HG02571 (cell line): ENCODE results near the gene CCDC144A.
"Not testable (repeated sequence)": the region's sequence is repeated elsewhere in the genome, so short reads cannot be mapped to it uniquely, and the experiment has no call there.

Experiments
- ATAC-seq: cut with Tn5 transposase; IDR thresholded peaks from one replicate; pipeline ENCODE4 v1.9.1; 2021; ENCODE audit warnings: mild to moderate bottlenecking, moderate library complexity; ENCODE audit not compliant: unreplicated experiment

CCDC144A gene, protein sequence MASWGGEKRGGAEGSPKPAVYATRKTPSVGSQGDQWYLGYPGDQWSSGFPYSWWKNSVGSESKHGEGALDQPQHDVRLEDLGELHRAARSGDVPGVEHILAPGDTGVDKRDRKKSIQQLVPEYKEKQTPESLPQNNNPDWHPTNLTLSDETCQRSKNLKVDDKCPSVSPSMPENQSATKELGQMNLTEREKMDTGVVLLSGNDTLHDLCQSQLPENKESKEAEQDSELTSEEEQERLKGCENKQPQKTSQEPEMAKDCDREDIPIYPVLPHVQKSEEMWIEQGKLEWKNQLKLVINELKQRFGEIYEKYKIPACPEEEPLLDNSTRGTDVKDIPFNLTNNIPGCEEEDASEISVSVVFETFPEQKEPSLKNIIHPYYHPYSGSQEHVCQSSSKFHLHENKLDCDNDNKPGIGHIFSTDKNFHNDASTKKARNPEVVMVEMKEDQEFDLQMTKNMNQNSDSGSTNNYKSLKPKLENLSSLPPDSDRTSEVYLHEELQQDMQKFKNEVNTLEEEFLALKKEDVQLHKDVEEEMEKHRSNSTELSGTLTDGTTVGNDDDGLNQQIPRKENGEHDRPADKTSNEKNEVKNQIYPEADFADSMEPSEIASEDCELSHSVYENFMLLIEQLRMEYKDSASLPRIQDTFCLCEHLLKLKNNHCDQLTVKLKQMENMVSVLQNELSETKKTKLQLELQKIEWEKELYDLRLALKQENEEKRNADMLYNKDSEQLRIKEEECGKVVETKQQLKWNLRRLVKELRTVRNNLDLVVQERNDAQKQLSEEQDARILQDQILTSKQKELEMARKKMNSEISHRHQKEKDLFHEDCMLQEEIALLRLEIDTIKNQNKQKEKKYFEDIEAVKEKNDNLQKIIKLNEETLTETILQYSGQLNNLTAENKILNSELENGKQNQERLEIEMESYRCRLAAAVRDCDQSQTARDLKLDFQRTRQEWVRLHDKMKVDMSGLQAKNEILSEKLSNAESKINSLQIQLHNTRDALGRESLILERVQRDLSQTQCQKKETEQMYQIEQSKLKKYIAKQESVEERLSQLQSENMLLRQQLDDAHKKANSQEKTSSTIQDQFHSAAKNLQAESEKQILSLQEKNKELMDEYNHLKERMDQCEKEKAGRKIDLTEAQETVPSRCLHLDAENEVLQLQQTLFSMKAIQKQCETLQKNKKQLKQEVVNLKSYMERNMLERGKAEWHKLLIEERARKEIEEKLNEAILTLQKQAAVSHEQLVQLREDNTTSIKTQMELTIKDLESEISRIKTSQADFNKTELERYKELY (N-terminal part only)

DNA sequence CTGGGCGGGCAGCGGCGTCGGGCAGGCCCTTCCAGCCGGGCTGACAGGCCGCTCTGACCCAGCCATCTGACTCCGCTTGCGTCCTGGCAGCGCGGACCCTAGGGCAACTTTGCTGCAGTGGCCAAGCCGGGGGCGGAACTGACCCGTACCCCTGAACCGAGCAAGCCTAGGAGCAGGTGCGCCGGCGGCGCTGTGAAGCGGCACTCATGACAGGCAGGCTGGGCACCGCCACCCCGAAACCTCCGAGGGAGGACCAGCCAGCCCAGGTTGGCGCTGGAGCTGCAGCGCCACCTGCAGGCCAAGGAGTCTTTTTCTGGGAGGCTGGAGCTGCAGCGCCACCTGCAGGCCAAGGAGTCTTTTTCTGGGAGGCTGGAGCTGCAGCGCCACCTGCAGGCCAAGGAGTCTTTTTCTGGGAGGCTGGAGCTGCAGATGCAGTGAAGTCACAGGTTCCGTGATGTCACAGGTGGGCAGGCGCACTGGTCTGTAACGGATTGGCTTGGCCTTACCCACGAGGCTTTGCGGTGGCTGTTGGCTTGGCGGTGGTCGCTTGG, at the start of gene CCDC144A:
TSS of gene CCDC144A (plus strand) at position 511 of the 551 bp plus-strand sequence. CDS start 160 bp downstream, outside the sequence.
- ATAC-seq = not testable (repeated sequence)

DNA sequence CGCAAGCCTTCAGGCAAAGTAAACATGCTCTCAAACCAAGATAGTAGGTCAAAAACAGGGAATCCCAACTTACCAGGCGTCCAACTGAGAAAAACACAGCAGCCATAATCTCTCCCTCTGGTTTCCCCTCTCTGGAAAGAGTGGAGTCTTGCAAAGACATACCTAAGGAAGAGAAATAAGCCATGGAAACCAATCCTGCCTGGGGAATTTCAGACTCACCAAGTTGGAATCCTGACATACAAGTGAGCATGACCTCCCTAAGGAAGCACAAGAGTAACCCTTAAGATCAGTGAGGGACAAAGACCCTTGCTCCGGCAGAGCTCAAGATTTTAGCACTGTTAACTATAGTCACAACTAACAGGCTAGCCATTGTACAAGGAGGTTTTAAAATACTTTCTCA, 40.5 kb upstream of the CCDC144A start:
- ATAC-seq = no peak

- ATAC-seq = no peak
These were observed 37.8 kb upstream of the CCDC144A start for GRCh38 chr17:16652252-16652651.

DNA sequence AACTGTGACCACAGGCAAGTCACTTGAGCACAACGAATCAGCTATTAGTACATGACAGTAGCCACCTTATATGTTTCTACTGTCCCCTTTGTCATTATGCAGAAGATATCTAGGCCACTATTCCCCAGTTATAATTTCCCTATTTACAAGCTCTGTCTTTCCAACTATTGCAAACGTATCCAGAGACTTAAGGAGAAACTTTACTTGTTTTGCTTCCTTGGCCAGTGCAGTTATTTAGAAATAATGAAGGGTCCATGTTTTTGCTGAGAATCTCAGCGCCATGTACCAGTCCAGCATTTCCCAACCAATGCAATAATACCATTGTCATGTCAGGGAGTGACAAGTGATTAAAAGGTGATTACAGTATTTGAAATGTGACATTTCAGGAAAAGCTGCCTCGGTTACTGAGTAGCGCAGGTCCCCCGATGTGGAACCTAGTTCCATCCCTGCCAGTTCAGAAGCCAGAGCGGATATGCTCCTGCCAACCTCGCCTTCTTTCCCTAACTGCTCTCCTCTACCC, 37.1 kb upstream of the CCDC144A start:
- ATAC-seq = no peak

DNA sequence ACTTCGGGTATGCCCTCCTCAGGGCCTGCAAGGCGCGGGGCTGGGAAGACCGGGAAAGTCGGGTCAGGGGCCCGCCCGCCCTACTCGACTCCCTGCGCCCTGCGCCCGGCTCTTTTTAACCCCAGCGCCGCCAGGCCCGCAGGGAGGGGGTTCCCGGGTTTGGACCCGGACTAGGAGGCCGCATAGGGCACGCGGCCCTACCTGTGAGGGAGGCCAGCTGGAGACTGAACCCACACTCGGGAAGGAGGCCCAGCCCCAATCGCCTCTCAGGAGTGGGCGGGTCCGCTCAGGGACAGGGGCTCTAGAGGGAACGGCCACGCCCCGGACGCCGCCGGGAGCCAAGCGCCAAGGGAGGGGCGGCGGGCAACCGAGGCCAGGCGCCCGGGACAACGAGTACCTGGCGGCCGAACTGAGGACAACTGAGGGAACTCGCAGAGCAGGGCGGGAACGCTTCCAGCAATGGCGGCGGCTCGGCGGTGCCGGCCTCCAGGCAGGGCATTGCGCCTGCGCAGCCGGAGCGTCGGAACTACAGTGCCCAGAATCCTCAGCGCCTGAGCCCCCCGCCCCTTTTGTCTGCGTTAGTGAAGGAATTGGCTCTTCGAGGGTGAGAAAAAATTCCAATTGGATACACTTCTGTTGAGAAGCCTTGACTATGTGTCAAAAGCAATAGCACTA, 36.5 kb upstream of the CCDC144A start, which contains the start of gene ZNF624:
TSS of gene ZNF624 (minus strand) at position 484 of the 675 bp plus-strand sequence.
- ATAC-seq = peak; percentile 85

DNA sequence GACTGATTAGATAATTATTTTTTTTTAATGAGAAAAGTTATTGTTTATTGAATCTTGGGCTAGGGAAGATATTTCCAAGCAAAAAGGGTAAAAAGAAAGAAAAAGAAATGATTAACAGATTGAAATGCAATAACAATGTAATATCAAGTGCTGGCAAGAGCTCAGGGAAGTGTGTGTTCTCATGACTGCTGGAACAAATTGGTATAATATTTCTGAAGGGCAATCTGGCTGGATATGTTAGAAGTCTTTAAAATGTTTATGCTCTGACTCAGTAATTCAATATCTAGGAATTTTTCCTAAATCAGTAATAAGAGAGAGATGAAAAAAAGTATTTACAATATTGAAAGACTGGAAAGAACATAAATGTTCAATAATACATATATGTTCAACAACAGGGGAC, 28.8 kb upstream of the CCDC144A start:
- ATAC-seq = no peak

DNA sequence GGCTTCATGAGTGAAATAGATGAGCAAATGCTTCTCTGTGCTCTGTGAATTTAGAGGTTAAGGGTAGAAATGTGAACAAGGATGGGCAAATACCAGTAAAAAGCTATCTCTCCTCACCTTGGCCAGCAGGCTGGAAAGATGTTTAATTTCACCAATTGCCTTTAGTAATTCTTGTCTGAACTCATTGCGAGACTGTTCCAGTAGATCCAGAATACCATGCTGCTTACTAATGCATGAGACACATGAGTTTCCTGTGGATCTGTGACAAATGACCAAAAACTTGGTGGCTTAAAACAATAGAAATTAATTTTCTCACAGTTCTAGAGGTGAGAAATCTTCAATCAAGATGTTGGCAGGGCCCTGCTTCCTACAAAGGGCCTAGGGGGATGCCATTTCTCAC, 27.1 kb upstream of the CCDC144A start:
- no peak for ATAC-seq

GRCh38 chr17:16666553-16666906, 23.5 kb upstream of the CCDC144A start:
- ATAC-seq = not testable (repeated sequence)

- ATAC-seq = not testable (repeated sequence)
These were observed 23.0 kb upstream of the CCDC144A start for GRCh38 chr17:16666907-16667636.

GRCh38 chr17:16676676-16677268, 13.3 kb upstream of the CCDC144A start:
- ATAC-seq = no peak

- ATAC-seq = not testable (repeated sequence)
These were observed 6.5 kb upstream of the CCDC144A start for GRCh38 chr17:16683290-16684138.

GRCh38 chr17:16686019-16686418, 4.0 kb upstream of the CCDC144A start:
- not testable (repeated sequence) for ATAC-seq

- not testable (repeated sequence) for ATAC-seq
These were observed 2.9 kb upstream of the CCDC144A start for GRCh38 chr17:16687151-16687550.

DNA sequence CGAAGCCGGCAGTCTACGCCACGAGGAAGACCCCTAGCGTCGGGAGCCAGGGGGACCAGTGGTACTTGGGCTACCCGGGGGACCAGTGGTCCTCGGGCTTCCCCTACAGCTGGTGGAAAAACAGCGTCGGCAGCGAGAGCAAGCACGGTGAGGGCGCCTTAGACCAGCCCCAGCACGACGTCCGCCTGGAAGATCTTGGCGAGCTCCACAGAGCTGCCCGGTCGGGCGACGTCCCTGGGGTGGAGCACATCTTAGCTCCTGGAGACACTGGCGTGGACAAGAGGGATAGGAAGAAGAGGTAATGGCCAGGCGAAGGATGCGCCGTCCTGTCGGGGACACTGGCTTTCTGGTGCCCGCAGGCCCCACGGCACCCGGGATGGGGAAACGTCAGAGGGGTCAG, 406 bp downstream of the CCDC144A start:
- ATAC-seq = not testable (repeated sequence)

GRCh38 chr17:16697603-16698002, 7.6 kb downstream of the CCDC144A start:
- ATAC-seq = not testable (repeated sequence)

DNA sequence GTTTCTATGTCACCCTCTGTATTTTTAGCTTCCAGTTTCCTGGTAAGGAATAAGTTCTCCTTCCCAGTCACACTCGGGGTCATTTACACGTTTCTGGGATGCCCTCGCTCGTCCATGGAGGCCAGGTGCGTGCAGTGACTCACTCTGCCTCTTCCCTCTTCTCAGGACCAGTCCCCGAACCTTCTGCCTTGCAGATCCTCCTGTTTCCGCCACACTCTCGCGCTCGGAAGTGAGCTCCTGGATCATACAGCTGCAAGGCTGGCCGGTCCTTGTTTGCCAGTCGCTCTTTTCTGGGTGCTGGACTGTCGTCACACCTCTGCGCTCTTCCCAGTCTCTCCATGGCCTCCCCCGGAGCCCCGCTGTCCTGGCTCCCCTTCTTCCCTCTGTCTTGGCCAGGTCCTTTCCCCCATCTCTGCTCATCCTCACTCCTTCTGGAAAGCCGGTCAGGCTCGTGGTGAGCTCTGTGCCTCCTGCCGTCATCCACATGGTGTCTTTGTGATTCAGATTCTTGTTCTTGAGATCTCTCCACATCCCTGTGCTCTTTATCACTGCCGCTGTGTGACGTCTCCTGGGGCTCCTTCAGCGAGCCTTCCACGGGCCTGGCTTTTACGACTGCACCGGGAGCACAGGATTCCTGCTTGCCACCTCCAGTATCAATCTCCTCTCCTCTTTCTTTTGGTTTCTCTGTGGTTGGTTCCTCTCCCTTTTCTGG, 55.6 kb downstream of the CCDC144A start:
- ATAC-seq = not testable (repeated sequence)

- ATAC-seq = not testable (repeated sequence)
These were observed 56.5 kb downstream of the CCDC144A start for GRCh38 chr17:16746571-16746970.
